GM12892 (cell line): Measurements from ENCODE around the gene OR5V1.
"Not testable (repeated sequence)": the region's sequence is repeated elsewhere in the genome, so short reads cannot be mapped to it uniquely, and the experiment has no call there.

Experiments used
- POLR2A ChIP-seq: IDR thresholded peaks from 2 replicates; pipeline ENCODE4 v1.6.1; 2011; ENCODE audit warnings: low read depth, low read length, control low read depth
- POLR2AphosphoS5 ChIP-seq: IDR thresholded peaks from 2 replicates; pipeline ENCODE4 v1.6.1; 2011; ENCODE audit warnings: low read depth, low read length, control low read depth

DNA sequence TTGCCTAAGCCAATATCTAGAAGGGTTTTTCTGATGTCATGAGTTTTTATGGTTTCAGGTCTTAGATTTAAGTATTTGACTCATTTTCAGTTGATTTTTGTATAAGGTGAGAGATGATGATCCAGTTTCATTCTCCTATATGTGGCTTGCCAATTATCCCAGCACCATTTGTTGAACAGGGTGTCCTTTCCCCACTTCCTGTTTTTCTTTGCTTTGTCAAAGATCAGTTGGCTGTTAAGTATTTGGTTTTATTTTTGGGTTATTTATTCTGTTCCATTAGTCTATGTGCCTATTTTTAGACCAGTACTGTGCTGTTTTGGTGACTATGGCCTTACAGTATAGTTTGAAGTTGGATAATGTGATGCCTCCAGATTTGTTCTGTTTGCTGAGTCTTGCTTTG, 45.3 kb downstream of the OR5V1 start:
- TF ChIP-seq POLR2AphosphoS5, POLR2A: not testable (repeated sequence)
